ENCODE data around the gene COPS4.

DNA sequence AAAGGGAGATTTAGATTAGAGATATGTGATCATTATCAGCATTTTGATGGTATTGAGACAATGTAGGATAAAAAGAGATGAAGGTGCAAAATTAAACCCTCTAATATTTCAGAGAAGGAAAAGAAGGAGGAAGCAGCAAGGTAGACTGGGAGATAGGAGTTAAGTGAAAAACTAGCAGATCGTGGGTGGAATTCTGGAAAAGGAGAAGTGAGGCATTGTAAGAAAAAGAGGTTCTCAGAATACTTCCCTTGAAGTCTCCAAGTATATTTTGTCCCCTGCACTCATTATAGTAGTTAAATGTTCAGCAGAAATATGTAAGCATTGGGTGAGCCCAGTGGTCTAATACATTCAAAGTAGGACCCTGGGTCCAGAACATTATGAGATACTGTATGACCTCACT is 30.3 kb downstream of the COPS4 start:
- TF ChIP-seq POLR2AphosphoS5 (IDR thresholded peaks at IDR 0.05): no peak
- TF ChIP-seq, protein P1, sequence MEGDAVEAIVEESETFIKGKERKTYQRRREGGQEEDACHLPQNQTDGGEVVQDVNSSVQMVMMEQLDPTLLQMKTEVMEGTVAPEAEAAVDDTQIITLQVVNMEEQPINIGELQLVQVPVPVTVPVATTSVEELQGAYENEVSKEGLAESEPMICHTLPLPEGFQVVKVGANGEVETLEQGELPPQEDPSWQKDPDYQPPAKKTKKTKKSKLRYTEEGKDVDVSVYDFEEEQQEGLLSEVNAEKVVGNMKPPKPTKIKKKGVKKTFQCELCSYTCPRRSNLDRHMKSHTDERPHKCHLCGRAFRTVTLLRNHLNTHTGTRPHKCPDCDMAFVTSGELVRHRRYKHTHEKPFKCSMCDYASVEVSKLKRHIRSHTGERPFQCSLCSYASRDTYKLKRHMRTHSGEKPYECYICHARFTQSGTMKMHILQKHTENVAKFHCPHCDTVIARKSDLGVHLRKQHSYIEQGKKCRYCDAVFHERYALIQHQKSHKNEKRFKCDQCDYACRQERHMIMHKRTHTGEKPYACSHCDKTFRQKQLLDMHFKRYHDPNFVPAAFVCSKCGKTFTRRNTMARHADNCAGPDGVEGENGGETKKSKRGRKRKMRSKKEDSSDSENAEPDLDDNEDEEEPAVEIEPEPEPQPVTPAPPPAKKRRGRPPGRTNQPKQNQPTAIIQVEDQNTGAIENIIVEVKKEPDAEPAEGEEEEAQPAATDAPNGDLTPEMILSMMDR (IDR thresholded peaks at IDR 0.05): no peak

Measured in transverse colon (tissue), 4 donors.